ENCODE results near the gene PPARD.
"Not testable (repeated sequence)": the region's sequence is repeated elsewhere in the genome, so short reads cannot be mapped to it uniquely, and the experiment has no call there.

PPARD gene

GRCh38 chr6:35388030-35388429 lies 45.7 kb downstream of the PPARD start:
- no peak for DNase-seq

- DNase-seq, result no peak
These were observed 46.5 kb downstream of the PPARD start for GRCh38 chr6:35388772-35389352.

- DNase-seq, result not testable (repeated sequence)
These were observed 47.0 kb downstream of the PPARD start for GRCh38 chr6:35389386-35389785.

GRCh38 chr6:35391240-35391968 lies 49.0 kb downstream of the PPARD start:
- DNase-seq, result no peak

GRCh38 chr6:35392111-35392702 lies 49.8 kb downstream of the PPARD start:
- peak; percentile 87 for DNase-seq

GRCh38 chr6:35392773-35393672 lies 50.7 kb downstream of the PPARD start:
- no peak for DNase-seq

GRCh38 chr6:35396991-35397390 lies 54.6 kb downstream of the PPARD start:
- no peak for DNase-seq

GRCh38 chr6:35397806-35398418 lies 55.6 kb downstream of the PPARD start:
- DNase-seq, result no peak

GRCh38 chr6:35398526-35398925 lies 56.2 kb downstream of the PPARD start:
- DNase-seq, result no peak

- no peak for DNase-seq
These were observed 57.8 kb downstream of the PPARD start for GRCh38 chr6:35400111-35400510.

- DNase-seq, result no peak
These were observed 58.5 kb downstream of the PPARD start for GRCh38 chr6:35400901-35401311.

GRCh38 chr6:35401514-35401913 lies 59.2 kb downstream of the PPARD start:
- DNase-seq, result no peak

GRCh38 chr6:35402136-35402855 lies 59.9 kb downstream of the PPARD start:
- DNase-seq, result no peak

- DNase-seq, result no peak
These were observed 60.5 kb downstream of the PPARD start for GRCh38 chr6:35402856-35403191.

GRCh38 chr6:35403544-35404442 lies 61.4 kb downstream of the PPARD start:
- DNase-seq, result no peak

- DNase-seq, result no peak
These were observed 64.5 kb downstream of the PPARD start for GRCh38 chr6:35406711-35407485.

- no peak for DNase-seq
These were observed 66.9 kb downstream of the PPARD start for GRCh38 chr6:35409245-35409644.

GRCh38 chr6:35410131-35410530 lies 67.8 kb downstream of the PPARD start:
- DNase-seq, result no peak

GRCh38 chr6:35411066-35411465 lies 68.7 kb downstream of the PPARD start:
- no peak for DNase-seq

GRCh38 chr6:35412102-35412501 lies 69.7 kb downstream of the PPARD start:
- DNase-seq, result no peak
